A549 treated with GW870086 at 1 μM for 4 hours (cell line): ENCODE data around the gene ZNF546. TPM values are rescaled to one million over a fixed set of nuclear protein-coding genes. Genes with fewer than 3 reads are reported as not detected.

Source experiments
- total RNA-seq: library from RNA; stranded (reverse); fragments of 200-300 nt; extraction: Qiagen RNA extraction; gene quantifications from 5 replicates; pipeline ENCODE4 v1.2.3, GENCODE V29; 2022; ENCODE audit warnings: low read depth

ZNF546 gene
- total RNA-seq: 2.1 to 3.2 TPM (median 2.4 TPM) in 5 replicates

GRCh38 chr19:39996811-39997637 lies at the start of gene ZNF546:
ZNF546 (plus strand) TSS chr19:39997060; CDS start chr19:39998327, 1,267 bp downstream.

DNA sequence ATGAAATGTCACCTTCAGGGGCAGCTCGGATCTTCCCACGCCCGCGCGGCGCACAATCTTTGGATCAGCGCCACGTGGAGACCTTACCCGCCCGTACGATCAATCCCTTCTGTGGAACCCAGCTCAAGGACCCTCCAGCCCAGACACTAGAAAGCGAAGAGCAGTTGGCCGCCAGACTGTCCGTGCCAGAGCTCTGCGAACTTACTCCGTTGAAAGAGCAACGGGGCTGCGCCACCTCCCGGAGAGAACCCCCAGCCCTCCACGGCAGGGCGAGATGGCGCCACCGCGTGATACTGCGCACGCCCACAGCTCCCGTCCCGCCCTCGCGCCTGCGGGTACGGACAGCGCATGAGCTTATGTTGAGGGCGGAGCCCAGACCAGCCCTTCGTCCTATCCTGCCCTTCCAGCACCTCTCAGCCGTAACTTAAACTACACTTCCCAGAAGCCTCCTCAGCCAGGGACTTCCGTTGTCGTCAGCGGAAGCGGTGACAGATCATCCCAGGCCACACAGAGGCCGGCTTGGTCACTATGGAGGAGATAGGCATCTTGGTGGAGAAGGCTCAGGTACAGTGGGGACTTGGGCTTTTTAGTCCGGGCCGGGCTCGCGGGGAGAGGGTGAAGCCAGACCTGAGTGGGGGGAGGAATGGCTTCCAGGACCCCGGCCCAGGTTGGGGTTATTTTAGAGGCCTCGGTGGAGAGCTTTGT lies 26.0 kb upstream of the ZNF546 start, which contains the start of gene PSMC4:
Gene PSMC4 (plus strand): TSS at position 491 of the 705 bp plus-strand sequence. CDS start 38 bp downstream, at position 529.

DNA sequence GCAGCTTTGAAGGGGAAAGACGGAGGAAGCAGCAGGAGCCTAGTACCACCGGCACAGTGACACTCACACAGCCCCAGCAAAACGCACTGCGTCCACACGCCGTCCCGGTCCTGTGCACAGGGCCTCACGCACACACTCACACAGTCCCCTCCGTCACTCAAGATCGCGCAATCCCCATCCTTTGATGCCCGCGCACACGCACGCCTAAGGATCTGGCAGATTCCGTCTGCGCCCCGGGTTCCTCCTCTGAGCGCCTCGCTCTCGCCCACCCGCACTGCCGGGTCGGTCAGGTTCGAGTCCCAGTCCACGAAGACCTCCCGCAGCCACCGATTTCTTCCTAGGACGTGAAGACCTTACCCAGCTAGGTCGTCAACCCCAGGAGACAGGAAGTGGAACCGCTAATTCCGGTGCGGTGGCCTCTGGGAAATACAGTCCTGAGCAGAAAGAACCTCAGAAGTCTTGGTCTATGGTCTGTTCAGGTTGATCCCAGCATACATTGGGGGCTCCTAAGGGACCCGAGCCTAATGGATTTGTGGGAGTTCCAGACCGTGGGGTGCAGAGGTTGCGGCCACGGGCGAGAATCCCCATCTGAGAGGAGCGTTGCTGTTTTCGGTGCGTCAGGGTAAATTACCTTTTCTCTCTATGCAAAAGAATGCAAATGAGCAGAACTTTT lies 59.1 kb downstream of the ZNF546 start, which contains the start of gene ZNF780B:
Gene ZNF780B (minus strand): TSS at position 400 of the 673 bp plus-strand sequence. CDS start 5,899 bp downstream, outside the sequence.

Other genes with a start within 250 kb of the ZNF546 start
- not detected in 5 replicates for gene LEUTX, start 218.2 kb upstream of the ZNF546 start, total RNA-seq
- 16.7 to 22.1 TPM (median 20.6 TPM) in 5 replicates for gene DYRK1B, start 162.9 kb upstream of the ZNF546 start, total RNA-seq
- gene FBL, start 150.7 kb upstream of the ZNF546 start, total RNA-seq: 596 to 756 TPM (median 711 TPM) in 5 replicates
- gene FCGBP, start 62.4 kb upstream of the ZNF546 start, total RNA-seq: 0.54 to 1.1 TPM (median 0.87 TPM) in 5 replicates
- gene PSMC4, start 25.9 kb upstream of the ZNF546 start, total RNA-seq: 263 to 295 TPM (median 276 TPM) in 5 replicates
- 6.0 to 8.2 TPM (median 6.8 TPM) in 5 replicates for gene ZNF780B, start 59.2 kb downstream of the ZNF546 start, total RNA-seq
- 28.9 to 33.3 TPM (median 31.7 TPM) in 5 replicates for gene ZNF780A, start 93.9 kb downstream of the ZNF546 start, total RNA-seq
- gene MAP3K10, start 194.4 kb downstream of the ZNF546 start, total RNA-seq: 13.0 to 17.0 TPM (median 16.0 TPM) in 5 replicates
- gene TTC9B, start 221.3 kb downstream of the ZNF546 start, total RNA-seq: 0.29 to 0.62 TPM (median 0.48 TPM) in 5 replicates
- gene CCNP, start 229.6 kb downstream of the ZNF546 start, total RNA-seq: 0.13 to 0.23 TPM (median 0.20 TPM) in 4 of 5 replicates, not detected in the other